Measurements from ENCODE around the gene CYP27A1. TPM values are rescaled to one million over a fixed set of nuclear protein-coding genes. Genes with fewer than 3 reads are reported as not detected.

The CYP27A1 gene
- 0.05 to 0.21 TPM (median 0.15 TPM) in 5 replicates for total RNA-seq (2022; extraction: Qiagen RNA extraction)

GRCh38 chr2:218781691-218782527 lies at the start of gene CYP27A1:
Gene CYP27A1 (plus strand): TSS chr2:218782147. CDS start chr2:218782183, 36 bp downstream.

GRCh38 chr2:218831378-218831990 lies 49.5 kb downstream of the CYP27A1 start, which contains the start of gene PRKAG3:
Gene PRKAG3 (minus strand): TSS chr2:218831803.

DNA sequence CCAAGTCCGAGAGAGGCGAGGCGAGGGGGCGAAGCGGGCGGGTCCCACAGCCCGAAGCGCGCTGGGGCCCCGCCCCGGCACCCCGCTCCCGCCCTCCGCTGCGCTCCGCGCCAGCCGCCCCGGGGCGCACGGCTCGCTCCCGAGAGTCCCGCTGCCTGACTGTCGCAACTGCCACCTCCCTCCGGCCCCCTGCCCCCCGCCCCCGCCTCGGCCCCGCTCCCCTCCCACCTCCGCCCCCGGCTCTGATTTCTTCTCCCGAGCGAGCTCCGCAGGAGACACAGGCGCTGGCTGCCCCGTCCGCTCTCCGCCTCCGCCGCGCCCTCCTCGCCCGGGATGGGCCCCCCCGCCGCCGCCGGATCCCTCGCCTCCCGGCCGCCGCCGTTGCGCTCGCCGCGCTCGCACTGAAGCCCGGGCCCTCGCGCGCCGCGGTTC lies 77.6 kb downstream of the CYP27A1 start, which contains the start of gene WNT6:
Gene WNT6, plus strand, starts transcription at position 250 of the 432 bp plus-strand sequence. CDS start 233 bp downstream, outside the sequence.

Other genes with a start within 250 kb of the CYP27A1 start
- 4.7 to 6.7 TPM (median 4.9 TPM) in 5 replicates for gene USP37, start 213.8 kb upstream of the CYP27A1 start, total RNA-seq (2022; extraction: Qiagen RNA extraction)
- 39.2 to 42.4 TPM (median 40.4 TPM) in 5 replicates for gene CNOT9, start 213.3 kb upstream of the CYP27A1 start, total RNA-seq (2022; extraction: Qiagen RNA extraction)
- 0.24 to 0.77 TPM (median 0.47 TPM) in 5 replicates for gene PLCD4, start 174.2 kb upstream of the CYP27A1 start, total RNA-seq (2022; extraction: Qiagen RNA extraction)
- gene ZNF142, start 122.5 kb upstream of the CYP27A1 start, total RNA-seq (2022; extraction: Qiagen RNA extraction), result 13.7 to 19.2 TPM (median 16.8 TPM) in 5 replicates
- 41.4 to 46.6 TPM (median 45.5 TPM) in 5 replicates for gene BCS1L, start 122.5 kb upstream of the CYP27A1 start, total RNA-seq (2022; extraction: Qiagen RNA extraction)
- gene RNF25, start 110.1 kb upstream of the CYP27A1 start, total RNA-seq (2022; extraction: Qiagen RNA extraction), result 44.9 to 50.7 TPM (median 47.7 TPM) in 5 replicates
- gene STK36, start 110.1 kb upstream of the CYP27A1 start, total RNA-seq (2022; extraction: Qiagen RNA extraction), result 9.9 to 11.7 TPM (median 11.5 TPM) in 5 replicates
- gene TTLL4, start 71.3 kb upstream of the CYP27A1 start, total RNA-seq (2022; extraction: Qiagen RNA extraction), result 22.1 to 25.6 TPM (median 23.7 TPM) in 5 replicates
- gene PRKAG3, start 49.7 kb downstream of the CYP27A1 start, total RNA-seq (2022; extraction: Qiagen RNA extraction), result not detected in 5 replicates
- gene WNT6, start 77.7 kb downstream of the CYP27A1 start, total RNA-seq (2022; extraction: Qiagen RNA extraction), result 0.14 to 0.40 TPM (median 0.28 TPM) in 5 replicates
- 0.06 to 0.12 TPM (median 0.09 TPM) in 4 of 5 replicates, not detected in the other for gene WNT10A, start 98.7 kb downstream of the CYP27A1 start, total RNA-seq (2022; extraction: Qiagen RNA extraction)
- gene CDK5R2, start 177.5 kb downstream of the CYP27A1 start, total RNA-seq (2022; extraction: Qiagen RNA extraction), result 4.4 to 6.8 TPM (median 6.5 TPM) in 5 replicates
- not detected in 5 replicates for gene FEV, start 203.0 kb downstream of the CYP27A1 start, total RNA-seq (2022; extraction: Qiagen RNA extraction)
- gene CRYBA2, start 211.3 kb downstream of the CYP27A1 start, total RNA-seq (2022; extraction: Qiagen RNA extraction), result not detected in 5 replicates